Colonic mucosa (tissue), 4 donors: Measurements from ENCODE around the gene CPO. TPM values are rescaled to one million over a fixed set of nuclear protein-coding genes. Genes with fewer than 3 reads are reported as not detected.
"Not testable (repeated sequence)": the region's sequence is repeated elsewhere in the genome, so short reads cannot be mapped to it uniquely, and the experiment has no call there.

Experiments used
- DNase-seq: peaks from one replicate; pipeline ENCODE4 v3.0.0-alpha.2; 2020
- H3K27ac ChIP-seq: fragments of 200-600 bp; one replicate; pipeline ENCODE4 v1.8.0; 2021
- H3K27me3 ChIP-seq: fragments of 200-600 bp; one replicate; pipeline ENCODE4 v1.8.0; 2021
- H3K36me3 ChIP-seq: fragments of 200-600 bp; one replicate; pipeline ENCODE4 v1.8.0; 2021
- H3K4me1 ChIP-seq: fragments of 200-600 bp; one replicate; pipeline ENCODE4 v1.8.0; 2021; ENCODE audit warnings: mild to moderate bottlenecking
- H3K4me3 ChIP-seq: fragments of 200-600 bp; one replicate; pipeline ENCODE4 v1.8.0; 2021
- H3K9ac ChIP-seq, 2 donors: one replicate each; pipeline ENCODE4 v1.7.0; 2013; ENCODE audit warnings: control low read depth in 2 of 2, low read depth in 2 of 2, low read length in 2 of 2
- H3K9me3 ChIP-seq: fragments of 200-600 bp; one replicate; pipeline ENCODE4 v1.8.0; 2021
- CTCF ChIP-seq: fragments of 200-600 bp; IDR thresholded peaks from one replicate; pipeline ENCODE4 v1.8.0; 2022; ENCODE audit warnings: antibody characterized with exemption, mild to moderate bottlenecking
- intact Hi-C: fragments of 100-400 bp; cut with DNase I; formaldehyde crosslinking; loops from one replicate; pipeline ENCODE4 v1.14.1; 2022
- total RNA-seq, 2 donors: library from RNA; stranded (reverse); fragmentation: NEBNext Ultra II Directional in 1 of 2; extraction: Animal tissue kit (Norgen Biotek cat#: 25700) in 1 of 2; gene quantifications; one replicate each; pipeline ENCODE4 v1.2.1, GENCODE V29; 2021
- donor health status: healthy.
- donor health status: DM: no; HTN: no; CAD: no.
- donor health status: DM: no; HTN: no; CAD: no.

The CPO gene
- total RNA-seq, 2 donors from 2014 or later = not detected

GRCh38 chr2:206937555-206937954 lies 1.8 kb upstream of the CPO start:
- intact Hi-C loops = no loop called here
- Histone ChIP-seq H3K9me3 (no peaks in the 10 kb centered on the region), H3K4me1 (no peaks in the 10 kb centered on the region), H3K27me3 (no peaks in the 10 kb centered on the region), H3K4me3 (no peak overlapping the region), H3K27ac (no peak overlapping the region), H3K36me3 (no peaks in the 10 kb centered on the region), H3K9ac (no peak overlapping the region)
- TF ChIP-seq CTCF = no peak
- DNase-seq = no peak

GRCh38 chr2:206940546-206940945 lies 1.2 kb downstream of the CPO start:
- Histone ChIP-seq H3K9ac (no peak overlapping the region), H3K4me1 (no peaks in the 10 kb centered on the region), H3K36me3 (no peaks in the 10 kb centered on the region), H3K27me3 (no peaks in the 10 kb centered on the region), H3K9me3 (no peaks in the 10 kb centered on the region), H3K27ac (no peak overlapping the region), H3K4me3 (no peak overlapping the region)
- no peak for DNase-seq
- TF ChIP-seq CTCF = no peak
- intact Hi-C loops = no loop called here

GRCh38 chr2:206942592-206943478 lies 3.5 kb downstream of the CPO start:
- H3K4me3 ChIP-seq = no peak overlapping the region
- TF ChIP-seq CTCF = no peak

GRCh38 chr2:206953404-206953803 lies 14.1 kb downstream of the CPO start:
- H3K9ac ChIP-seq, intact Hi-C loops, H3K4me3 ChIP-seq, H3K4me1 ChIP-seq, DNase-seq, H3K9me3 ChIP-seq, H3K27me3 ChIP-seq, H3K27ac ChIP-seq, H3K36me3 ChIP-seq: not testable (repeated sequence)

More at GRCh38 chr2:206942592-206943478, 3.5 kb downstream of the CPO start:
- H3K9me3 ChIP-seq = no peaks in the 10 kb centered on the region
- no peaks in the 10 kb centered on the region for H3K36me3 ChIP-seq
- no peaks in the 10 kb centered on the region for H3K4me1 ChIP-seq
- no peaks in the 10 kb centered on the region for H3K27me3 ChIP-seq
- DNase-seq = no peak
- intact Hi-C loops = no loop called here
- no peak overlapping the region for H3K27ac ChIP-seq
- H3K9ac ChIP-seq = no peak overlapping the region

GRCh38 chr2:206955253-206955652 lies 15.9 kb downstream of the CPO start:
- no peak for TF ChIP-seq CTCF
- Histone ChIP-seq H3K27me3 (no peaks in the 10 kb centered on the region), H3K9me3 (no peaks in the 10 kb centered on the region), H3K27ac (no peak overlapping the region), H3K9ac (no peak overlapping the region), H3K36me3 (no peaks in the 10 kb centered on the region), H3K4me3 (no peak overlapping the region), H3K4me1 (no peaks in the 10 kb centered on the region)
- intact Hi-C loops = no loop called here
- DNase-seq = no peak

GRCh38 chr2:206958261-206958660 lies 18.9 kb downstream of the CPO start:
- Histone ChIP-seq H3K4me3 (no peak overlapping the region), H3K9ac (no peak overlapping the region)
- intact Hi-C loops = no loop called here

More at GRCh38 chr2:206958261-206958660, 18.9 kb downstream of the CPO start:
- Histone ChIP-seq H3K9me3 (no peaks in the 10 kb centered on the region), H3K27me3 (no peaks in the 10 kb centered on the region), H3K36me3 (no peaks in the 10 kb centered on the region), H3K4me1 (no peaks in the 10 kb centered on the region), H3K27ac (no peak overlapping the region)
- no peak for DNase-seq
- TF ChIP-seq CTCF = no peak
